MCF 10A (cell line): ENCODE data around the gene SIPA1L2. TPM values are rescaled to one million over a fixed set of nuclear protein-coding genes. Genes with fewer than 3 reads are reported as not detected.

Experiments
- BruUV-seq: library from RNA; stranded (reverse); fragments of 400-500 nt; replicated peaks from 2 replicates; lab custom pipeline; 2021; lab: Mats Ljungman, UMichigan
- CTCF ChIA-PET: fragments of 300-600 bp; sonication (Branson Sonifier 250); formaldehyde crosslinking; extraction: SDS; loops from one replicate; lab custom pipeline; 2021; ENCODE audit warnings: antibody characterized with exemption, inconsistent platforms; lab: Yijun Ruan, JAX
- POLR2A ChIA-PET: fragments of 300-600, 350-650 bp; sonication (Branson Sonifier 250); formaldehyde crosslinking; extraction: SDS; loops from one replicate; lab custom pipeline; 2020; ENCODE audit warnings: antibody characterized with exemption, inconsistent platforms; lab: Yijun Ruan, JAX
- DNase-seq: peaks from one replicate; pipeline ENCODE4 v3.0.0-alpha.2; 2018; ENCODE audit not compliant: unreplicated experiment
- H3K27ac Mint-ChIP-seq: one replicate; pipeline ENCODE4 v1.8.0; 2022; ENCODE audit warnings: mild to moderate bottlenecking, low read depth, mixed read lengths; ENCODE audit not compliant: unreplicated experiment
- H3K27me3 Mint-ChIP-seq: one replicate; pipeline ENCODE4 v1.8.0; 2022; ENCODE audit warnings: mixed read lengths; ENCODE audit not compliant: insufficient read depth, unreplicated experiment
- H3K36me3 Mint-ChIP-seq: one replicate; pipeline ENCODE4 v1.8.0; 2022; ENCODE audit warnings: mild to moderate bottlenecking, moderate library complexity, mixed read lengths; ENCODE audit not compliant: insufficient read depth, unreplicated experiment
- H3K4me1 Mint-ChIP-seq: one replicate; pipeline ENCODE4 v1.8.0; 2022; ENCODE audit warnings: mixed read lengths; ENCODE audit not compliant: insufficient read depth, unreplicated experiment
- H3K4me3 Mint-ChIP-seq: one replicate; pipeline ENCODE4 v1.8.0; 2022; ENCODE audit warnings: mild to moderate bottlenecking, moderate library complexity, mixed read lengths; ENCODE audit not compliant: unreplicated experiment
- H3K9me3 Mint-ChIP-seq: one replicate; pipeline ENCODE4 v1.8.0; 2022; ENCODE audit warnings: mixed read lengths; ENCODE audit not compliant: unreplicated experiment
- intact Hi-C: fragments of 100-400 bp; cut with micrococcal nuclease; formaldehyde crosslinking; loops from 2 replicates; pipeline ENCODE4 v1.14.1; 2022
- total RNA-seq: library from RNA; stranded (reverse); gene quantifications from 2 replicates; pipeline ENCODE4 v1.2.3, GENCODE V29; 2022
- TF ChIP-seq, protein P1 (sequence below): fragments of 200-600 bp; IDR thresholded peaks from one replicate; pipeline ENCODE4 v1.8.0; 2022; ENCODE audit warnings: antibody characterized with exemption, mild to moderate bottlenecking; ENCODE audit not compliant: unreplicated experiment

Gene SIPA1L2
- total RNA-seq, 1 experiment from 2014 or later, result 15.2 TPM

DNA sequence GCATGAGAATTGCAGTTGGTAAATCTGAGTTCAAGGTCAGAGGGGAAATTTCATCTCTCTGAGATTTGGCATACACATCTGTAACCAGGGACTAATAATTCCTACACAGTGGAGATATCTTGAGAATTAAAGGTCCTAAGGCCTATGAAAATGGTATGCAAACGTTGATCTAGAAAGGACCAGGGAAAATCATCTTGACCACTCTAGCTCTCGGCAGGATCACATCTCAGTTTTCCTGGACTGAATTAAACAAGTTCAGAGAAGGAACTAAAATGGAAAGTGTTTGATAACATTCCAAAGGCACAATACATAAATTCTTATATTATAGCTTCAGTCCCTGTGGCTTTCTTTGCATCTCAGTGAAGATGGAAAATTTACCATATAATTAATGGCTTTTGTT is 28.5 kb upstream of the SIPA1L2 start:
- BruUV-seq, result no TSS peak
- ChIA-PET CTCF (interaction anchor here (0.6 to 0.8 kb wide), 2 partner anchors 12 to 510 kb away, joined by 3 read pairs; no protein-coding TSS in a partner anchor), POLR2A (interaction anchor here (0.6 to 3.4 kb wide), 9 partner anchors 9 to 921 kb away, joined by 3 to 19 read pairs (median 4); no protein-coding TSS in a partner anchor)
- Mint-ChIP-seq H3K27ac (no peak overlapping the region), H3K4me1 (peaks cover 6% of the 10 kb centered on the region), H3K27me3 (no peaks in the 10 kb centered on the region), H3K4me3 (no peak overlapping the region), H3K9me3 (no peaks in the 10 kb centered on the region), H3K36me3 (no peaks in the 10 kb centered on the region)
- intact Hi-C loops, result no loop called here
- TF ChIP-seq, protein P1, sequence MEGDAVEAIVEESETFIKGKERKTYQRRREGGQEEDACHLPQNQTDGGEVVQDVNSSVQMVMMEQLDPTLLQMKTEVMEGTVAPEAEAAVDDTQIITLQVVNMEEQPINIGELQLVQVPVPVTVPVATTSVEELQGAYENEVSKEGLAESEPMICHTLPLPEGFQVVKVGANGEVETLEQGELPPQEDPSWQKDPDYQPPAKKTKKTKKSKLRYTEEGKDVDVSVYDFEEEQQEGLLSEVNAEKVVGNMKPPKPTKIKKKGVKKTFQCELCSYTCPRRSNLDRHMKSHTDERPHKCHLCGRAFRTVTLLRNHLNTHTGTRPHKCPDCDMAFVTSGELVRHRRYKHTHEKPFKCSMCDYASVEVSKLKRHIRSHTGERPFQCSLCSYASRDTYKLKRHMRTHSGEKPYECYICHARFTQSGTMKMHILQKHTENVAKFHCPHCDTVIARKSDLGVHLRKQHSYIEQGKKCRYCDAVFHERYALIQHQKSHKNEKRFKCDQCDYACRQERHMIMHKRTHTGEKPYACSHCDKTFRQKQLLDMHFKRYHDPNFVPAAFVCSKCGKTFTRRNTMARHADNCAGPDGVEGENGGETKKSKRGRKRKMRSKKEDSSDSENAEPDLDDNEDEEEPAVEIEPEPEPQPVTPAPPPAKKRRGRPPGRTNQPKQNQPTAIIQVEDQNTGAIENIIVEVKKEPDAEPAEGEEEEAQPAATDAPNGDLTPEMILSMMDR, result no peak
- DNase-seq, result no peak

DNA sequence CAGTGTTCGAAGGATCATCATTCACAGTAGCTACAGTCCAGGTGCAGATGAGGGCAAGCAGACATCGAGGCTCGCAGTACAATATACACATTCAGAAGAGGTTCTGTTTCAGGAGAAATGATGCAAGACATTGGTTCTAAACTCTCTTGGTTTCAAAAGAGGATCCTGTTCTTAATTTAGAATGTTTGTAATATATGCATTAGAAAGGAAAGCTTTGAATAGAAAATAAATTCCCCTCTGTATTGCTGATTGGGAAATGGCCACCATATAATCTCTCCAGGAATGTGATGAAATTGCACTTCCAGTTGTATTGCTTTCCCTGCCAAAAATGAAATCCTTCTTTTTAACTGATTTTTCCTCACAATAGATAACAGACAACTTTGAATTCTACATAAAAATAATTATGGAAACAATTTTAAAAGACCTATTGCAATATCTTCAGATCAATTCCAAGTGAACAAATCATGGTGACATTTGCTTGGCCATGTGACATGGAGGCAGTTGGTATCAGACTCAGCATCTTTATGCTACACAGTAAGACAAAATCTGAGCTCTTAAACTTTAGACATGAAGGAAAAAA is 27.6 kb upstream of the SIPA1L2 start:
- Mint-ChIP-seq H3K4me1 (no peaks in the 10 kb centered on the region), H3K4me3 (no peak overlapping the region), H3K36me3 (no peaks in the 10 kb centered on the region), H3K9me3 (no peaks in the 10 kb centered on the region), H3K27ac (no peak overlapping the region), H3K27me3 (no peaks in the 10 kb centered on the region)
- POLR2A ChIA-PET, result interaction anchor here (0.6 to 3.4 kb wide), 6 partner anchors 10 to 367 kb away, joined by 3 to 11 read pairs (median 4); no protein-coding TSS in a partner anchor
- CTCF ChIA-PET, result interaction anchor here (1.0 kb wide), 1 partner anchor 15 kb away, joined by 4 read pairs; no protein-coding TSS in a partner anchor
- intact Hi-C loops, result no loop called here
- DNase-seq, result peak; percentile 18
- TF ChIP-seq, protein P1, result no peak
- BruUV-seq, result no TSS peak

DNA sequence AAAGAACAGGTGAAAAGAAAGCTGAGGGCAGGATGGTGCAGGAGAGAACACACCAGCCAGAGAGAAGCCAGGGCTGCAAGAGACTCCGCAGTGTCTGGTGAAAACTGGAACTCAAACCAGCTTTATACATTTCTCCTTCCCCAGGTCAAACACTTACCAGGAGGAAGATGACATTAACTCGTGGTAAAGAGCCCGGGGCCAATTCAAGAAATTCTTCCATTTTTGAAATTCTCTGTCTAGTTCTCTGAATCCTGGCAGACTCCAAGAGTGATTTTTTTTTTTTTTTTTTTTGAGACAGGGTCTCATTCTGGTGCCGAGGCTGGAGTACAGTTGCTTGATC is 25.8 kb upstream of the SIPA1L2 start:
- Mint-ChIP-seq H3K27me3 (no peaks in the 10 kb centered on the region), H3K4me1 (peaks cover 7% of the 10 kb centered on the region), H3K27ac (no peak overlapping the region), H3K36me3 (no peaks in the 10 kb centered on the region), H3K9me3 (no peaks in the 10 kb centered on the region), H3K4me3 (no peak overlapping the region)
- intact Hi-C loops, result no loop called here
- no TSS peak for BruUV-seq
- CTCF ChIA-PET, result interaction anchor here (0.7 to 1.8 kb wide), 2 partner anchors 12 to 527 kb away, joined by 3 to 9 read pairs; no protein-coding TSS in a partner anchor
- no peak for DNase-seq
- POLR2A ChIA-PET, result interaction anchor here (0.6 to 1.2 kb wide), 4 partner anchors 10 to 249 kb away, joined by 3 read pairs; no protein-coding TSS in a partner anchor
- TF ChIP-seq, protein P1, result no peak

DNA sequence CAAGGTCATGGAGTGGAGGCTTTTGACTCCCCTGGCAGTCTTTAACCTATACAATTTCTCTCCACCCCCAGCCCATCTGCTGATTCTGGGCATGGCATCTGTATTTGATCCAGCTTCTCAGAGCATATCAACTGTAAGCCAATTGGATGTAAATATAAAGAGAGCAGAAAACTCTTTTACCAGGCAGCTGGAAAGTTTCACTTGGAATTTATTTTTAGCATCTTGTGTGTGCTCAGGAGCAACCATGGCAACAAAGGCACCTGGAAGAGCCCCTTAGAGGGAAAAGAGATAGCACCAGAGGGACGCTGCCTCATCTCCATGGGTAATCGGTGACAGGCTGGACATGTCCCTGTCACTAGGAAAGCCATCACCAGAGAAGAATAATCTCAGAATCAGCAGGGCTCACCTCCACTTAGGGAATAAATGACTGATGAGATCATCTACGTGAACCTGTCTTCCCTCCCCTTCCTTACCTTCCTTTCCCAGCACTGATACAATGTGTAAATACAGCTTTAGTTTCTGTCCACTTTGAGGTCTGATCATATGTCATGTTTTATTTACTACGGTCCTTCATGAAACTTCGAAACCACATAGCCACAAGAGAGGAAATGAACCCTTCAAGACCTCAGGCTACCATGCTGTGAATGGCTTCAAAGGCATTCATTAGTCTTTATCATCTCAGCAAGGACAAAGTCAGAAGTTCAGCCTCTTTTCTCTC is 25.3 kb upstream of the SIPA1L2 start:
- H3K4me3 Mint-ChIP-seq, result no peak overlapping the region
- no TSS peak for BruUV-seq
- ChIA-PET CTCF (interaction anchor here (0.7 to 1.8 kb wide), 3 partner anchors 13 to 632 kb away, joined by 3 to 9 read pairs (median 3); no protein-coding TSS in a partner anchor), POLR2A (interaction anchor here (0.6 to 1.2 kb wide), 4 partner anchors 9 to 248 kb away, joined by 3 read pairs; no protein-coding TSS in a partner anchor)
- no peaks in the 10 kb centered on the region for H3K36me3 Mint-ChIP-seq
- intact Hi-C loops, result no loop called here
- H3K27ac Mint-ChIP-seq, result no peak overlapping the region
- TF ChIP-seq, protein P1, result no peak
- DNase-seq, result no peak
- no peaks in the 10 kb centered on the region for H3K27me3 Mint-ChIP-seq
- no peaks in the 10 kb centered on the region for H3K9me3 Mint-ChIP-seq
- peaks cover 13% of the 10 kb centered on the region for H3K4me1 Mint-ChIP-seq
